HCT116 (cell line): Measurements from ENCODE around the gene PSTPIP1. TPM values are rescaled to one million over a fixed set of nuclear protein-coding genes. Genes with fewer than 3 reads are reported as not detected.

Source experiments
- ATAC-seq: fragments of 200-7000 bp; cut with Tn5 transposase; 2 replicates; pipeline ENCODE4 v1.9.1; 2020; ENCODE audit warnings: mild to moderate bottlenecking, moderate library complexity
- BruUV-seq: library from RNA; stranded (reverse); fragments of 400-500 nt; replicated peaks from 2 replicates; lab custom pipeline; 2021; lab: Mats Ljungman, UMichigan
- CTCF ChIA-PET: fragments of 300-600 bp; sonication (Branson Sonifier 250); formaldehyde crosslinking; loops from one replicate; lab custom pipeline; 2021; ENCODE audit warnings: antibody characterized with exemption; lab: Charles Lee
- POLR2A ChIA-PET: fragments of 300-600, 350-600 bp; sonication (Branson Sonifier 250); formaldehyde crosslinking; loops from one replicate; lab custom pipeline; 2021; ENCODE audit warnings: antibody characterized with exemption; lab: Charles Lee
- RAD21 ChIA-PET, 2 experiments: fragments of 300-600 bp; sonication (Branson Sonifier 250); formaldehyde crosslinking; loops; one replicate each; lab custom pipeline; 2023; ENCODE audit warnings: low total read pairs in 2 of 2; ENCODE audit not compliant: uncharacterized antibody in 2 of 2, unreplicated experiment in 2 of 2, low non-redundant PET in 1 of 2; lab: Charles Lee
- DNase-seq: peaks from one replicate; pipeline ENCODE4 v3.0.0-alpha.2; 2010; ENCODE audit warnings: low read depth, low spot score
- H2AFZ ChIP-seq: fragments of 200-600 bp; shearing (Covaris generic), sonication (generic); 2 replicates; pipeline ENCODE4 v1.6.1; 2017; ENCODE audit warnings: low read depth, mixed run types, mixed read lengths, antibody characterized with exemption, low read length; ENCODE audit not compliant: poor library complexity, severe bottlenecking
- H3K27ac ChIP-seq: 2 replicates; pipeline ENCODE4 v1.5.1; 2012; ENCODE audit warnings: low read depth, low read length
- H3K27me3 ChIP-seq: fragments of 200-600 bp; sonication (generic); 2 replicates; pipeline ENCODE4 v1.6.1; 2016; ENCODE audit warnings: mixed run types, low read length, mixed read lengths; ENCODE audit not compliant: insufficient read depth
- H3K36me3 ChIP-seq, 2 experiments: fragments of 200-500 bp in 1 of 2; fragments of 200-600 bp in 1 of 2; sonication (Bioruptor generic) in 1 of 2; sonication (generic) in 1 of 2; 2 replicates each; pipeline versions ENCODE4 v1.5.1 to v1.6.1; 2014 to 2016; ENCODE audit warnings: low read length in 2 of 2, inconsistent platforms in 1 of 2, mixed read lengths in 1 of 2, mixed run types in 1 of 2; ENCODE audit not compliant: insufficient read depth in 2 of 2, control insufficient read depth in 1 of 2
- H3K4me1 ChIP-seq, 2 experiments: fragments of 200-600 bp in 1 of 2; sonication (generic) in 1 of 2; 2 replicates each; pipeline versions ENCODE4 v1.5.1 to v1.6.1; 2012 to 2017; ENCODE audit warnings: low read length in 2 of 2, inconsistent platforms in 1 of 2, mild to moderate bottlenecking in 1 of 2, mixed read lengths in 1 of 2, mixed run types in 1 of 2, moderate library complexity in 1 of 2; ENCODE audit not compliant: insufficient read depth in 2 of 2, control insufficient read depth in 1 of 2
- H3K4me2 ChIP-seq: fragments of 200-600 bp; sonication (generic); 2 replicates; pipeline ENCODE4 v1.6.1; 2017; ENCODE audit warnings: mixed run types, low read length, mixed read lengths
- H3K4me3 ChIP-seq, 2 experiments: fragments of 200-600 bp in 1 of 2; sonication (generic) in 1 of 2; replicated peaks in 1 of 2; 2 replicates each; pipeline ENCODE4 v1.5.1; 2011 to 2016; ENCODE audit warnings: low read length in 2 of 2, control low read depth in 1 of 2, low read depth in 1 of 2, mild to moderate bottlenecking in 1 of 2, mixed read lengths in 1 of 2, mixed run types in 1 of 2
- H3K79me2 ChIP-seq: fragments of 200-600 bp; sonication (generic); 2 replicates; pipeline ENCODE4 v1.6.1; 2017; ENCODE audit warnings: mild to moderate bottlenecking, mixed run types, low read length, moderate library complexity, mixed read lengths; ENCODE audit not compliant: insufficient read depth
- H3K9ac ChIP-seq: fragments of 200-600 bp; sonication (generic); 2 replicates; pipeline ENCODE4 v1.6.1; 2016; ENCODE audit warnings: low read length, mixed read lengths
- H3K9me2 ChIP-seq: fragments of 200-600 bp; sonication (generic), shearing (Covaris generic); 2 replicates; pipeline ENCODE4 v1.6.1; 2017; ENCODE audit warnings: mixed run types, mild to moderate bottlenecking, moderate library complexity; ENCODE audit not compliant: insufficient read depth
- H3K9me3 ChIP-seq, 2 experiments: fragments of 200-500 bp in 1 of 2; fragments of 200-600 bp in 1 of 2; sonication (Bioruptor generic) in 1 of 2; sonication (generic) in 1 of 2; 2 replicates each; pipeline ENCODE4 v1.6.1; 2014 to 2017; ENCODE audit warnings: low read length in 2 of 2, mixed read lengths in 2 of 2, inconsistent platforms in 1 of 2, low read depth in 1 of 2, mild to moderate bottlenecking in 1 of 2, mixed run types in 1 of 2, moderate library complexity in 1 of 2; ENCODE audit not compliant: control insufficient read depth in 1 of 2, insufficient read depth in 1 of 2
- H4K20me1 ChIP-seq: fragments of 200-600 bp; sonication (generic), shearing (Covaris generic); 2 replicates; pipeline ENCODE4 v1.6.1; 2017; ENCODE audit warnings: mixed run types, mild to moderate bottlenecking, moderate library complexity; ENCODE audit not compliant: insufficient read depth
- ATF3 ChIP-seq: IDR thresholded peaks from 2 replicates; pipeline ENCODE4 v1.6.1; 2012
- CBX3 ChIP-seq: IDR thresholded peaks from 2 replicates; pipeline ENCODE4 v1.6.1; 2012; ENCODE audit warnings: low read depth
- CEBPB ChIP-seq: IDR thresholded peaks from 2 replicates; pipeline ENCODE4 v1.6.1; 2012; ENCODE audit warnings: low read depth
- CTCF ChIP-seq, 3 experiments: fragments of 200-600 bp in 1 of 3; sonication (generic) in 1 of 3; IDR thresholded peaks in 2 of 3; conservative IDR thresholded peaks in 1 of 3; 2 replicates each; pipeline ENCODE4 v1.5.1; 2012 to 2017; ENCODE audit warnings: low read depth in 2 of 3, low read length in 2 of 3, antibody characterized with exemption in 1 of 3, borderline replicate concordance in 1 of 3, control low read depth in 1 of 3, mild to moderate bottlenecking in 1 of 3, mixed read lengths in 1 of 3, mixed run types in 1 of 3, moderate library complexity in 1 of 3; ENCODE audit not compliant: insufficient read depth in 1 of 3
- EGR1 ChIP-seq: IDR thresholded peaks from 2 replicates; pipeline ENCODE4 v1.6.1; 2012; ENCODE audit warnings: low read depth
- EZH2 ChIP-seq: fragments of 200-600 bp; sonication (generic); IDR thresholded peaks from 2 replicates; pipeline ENCODE4 v1.6.1; 2017; ENCODE audit warnings: antibody characterized with exemption, mixed run types
- EZH2phosphoT487 ChIP-seq: fragments of 200-600 bp; IDR thresholded peaks from 2 replicates; pipeline ENCODE4 v1.6.1; 2018; ENCODE audit warnings: antibody characterized with exemption, borderline replicate concordance
- JUND ChIP-seq: IDR thresholded peaks from 2 replicates; pipeline ENCODE4 v1.6.1; 2012
- MAX ChIP-seq: IDR thresholded peaks from 2 replicates; pipeline ENCODE4 v1.6.1; 2012
- POLR2A ChIP-seq: IDR thresholded peaks from 2 replicates; pipeline ENCODE4 v1.7.0; 2011; ENCODE audit warnings: borderline replicate concordance; ENCODE audit not compliant: insufficient read depth, insufficient read length; ENCODE audit errors: extremely low read depth
- POLR2AphosphoS5 ChIP-seq: IDR thresholded peaks from 2 replicates; pipeline ENCODE4 v1.6.1; 2011; ENCODE audit warnings: mild to moderate bottlenecking, low read depth, low read length, moderate library complexity
- RAD21 ChIP-seq: IDR thresholded peaks from 2 replicates; pipeline ENCODE4 v1.6.1; 2012; ENCODE audit warnings: low read depth, mild to moderate bottlenecking
- REST ChIP-seq: IDR thresholded peaks from 2 replicates; pipeline ENCODE4 v1.6.1; 2012; ENCODE audit warnings: low read depth
- SIN3A ChIP-seq: IDR thresholded peaks from 2 replicates; pipeline ENCODE4 v1.6.1; 2012; ENCODE audit warnings: low read depth
- SP1 ChIP-seq: IDR thresholded peaks from 2 replicates; pipeline ENCODE4 v1.6.1; 2012; ENCODE audit warnings: low read depth
- TCF7L2 ChIP-seq: IDR thresholded peaks from 2 replicates; pipeline ENCODE4 v1.7.0; 2011; ENCODE audit warnings: borderline replicate concordance, inconsistent platforms; ENCODE audit not compliant: insufficient read depth, insufficient read length; ENCODE audit errors: extremely low read depth
- ZBTB33 ChIP-seq: IDR thresholded peaks from 2 replicates; pipeline ENCODE4 v1.6.1; 2011; ENCODE audit warnings: mild to moderate bottlenecking, low read length, moderate library complexity; ENCODE audit not compliant: insufficient replicate concordance; ENCODE audit errors: extremely low read depth
- ZFX ChIP-seq: fragments of 450-650 bp; IDR thresholded peaks from 2 replicates; pipeline ENCODE4 v1.6.1; 2017
- intact Hi-C: fragments of 100-400 bp; cut with micrococcal nuclease; formaldehyde crosslinking; loops from 2 replicates; pipeline ENCODE4 v1.10.0; 2022
- total RNA-seq: library from RNA; stranded (reverse); gene quantifications from one replicate; pipeline ENCODE4 v1.2.1, GENCODE V29; 2021; ENCODE audit not compliant: unreplicated experiment

The PSTPIP1 gene
- total RNA-seq, 1 experiment from 2014 or later, result 0.79 TPM

- no peak overlapping the region for H3K27ac ChIP-seq
- CTCF ChIA-PET, result interaction anchor here (1.1 kb wide), 1 partner anchor 560 kb away, joined by 3 read pairs; no protein-coding TSS in a partner anchor
- TF ChIP-seq RAD21 (no peak), ATF3 (no peak), POLR2A (no peak), SIN3A (no peak), POLR2AphosphoS5 (no peak), REST (no peak), JUND (no peak), CTCF (IDR thresholded peaks at IDR 0.05 in 2 of 3, conservative IDR thresholded peaks at IDR 0.05 in 1 of 3; ENCODE audit: borderline replicate concordance in 1 of 3, insufficient read depth in 1 of 3, low read depth in 2 of 3, low read length in 2 of 3) (no peak), MAX (no peak), SP1 (no peak), EGR1 (no peak), EZH2phosphoT487 (no peak), EZH2 (no peak), CEBPB (no peak), ZBTB33 (no peak), CBX3 (no peak), ZFX (no peak), TCF7L2 (no peak)
- TF ChIP-seq, all 23 proteins: peak for 0
Observed at GRCh38 chr15:76982356-76982755, 12.6 kb upstream of the PSTPIP1 start.

More at GRCh38 chr15:76982356-76982755, 12.6 kb upstream of the PSTPIP1 start:
- Histone ChIP-seq H3K27me3 (no peaks in the 10 kb centered on the region), H3K9me2 (no peaks in the 10 kb centered on the region), H3K9me3 (no peaks in the 10 kb centered on the region), H3K4me1 (no peaks in the 10 kb centered on the region), H4K20me1 (no peaks in the 10 kb centered on the region), H3K4me2 (no peak overlapping the region), H3K4me3 (no peak overlapping the region), H3K9ac (no peak overlapping the region), H3K36me3 (no peaks in the 10 kb centered on the region), H3K79me2 (no peaks in the 10 kb centered on the region), H2AFZ (no peak overlapping the region)
- RAD21 ChIA-PET, result no interaction called here
- no peak for DNase-seq
- intact Hi-C loops, result no loop called here
- no peak for ATAC-seq
- BruUV-seq, result no TSS peak
- POLR2A ChIA-PET, result no interaction called here
